HG03469 (cell line): ENCODE measurements around the gene P3H1.
"Not testable (repeated sequence)": the region's sequence is repeated elsewhere in the genome, so short reads cannot be mapped to it uniquely, and the experiment has no call there.

ENCODE experiments used
- ATAC-seq: cut with Tn5 transposase; IDR thresholded peaks from one replicate; pipeline ENCODE4 v1.9.1; 2021; ENCODE audit warnings: mild to moderate bottlenecking, moderate library complexity, moderate number of reproducible peaks; ENCODE audit not compliant: unreplicated experiment

The P3H1 gene

DNA sequence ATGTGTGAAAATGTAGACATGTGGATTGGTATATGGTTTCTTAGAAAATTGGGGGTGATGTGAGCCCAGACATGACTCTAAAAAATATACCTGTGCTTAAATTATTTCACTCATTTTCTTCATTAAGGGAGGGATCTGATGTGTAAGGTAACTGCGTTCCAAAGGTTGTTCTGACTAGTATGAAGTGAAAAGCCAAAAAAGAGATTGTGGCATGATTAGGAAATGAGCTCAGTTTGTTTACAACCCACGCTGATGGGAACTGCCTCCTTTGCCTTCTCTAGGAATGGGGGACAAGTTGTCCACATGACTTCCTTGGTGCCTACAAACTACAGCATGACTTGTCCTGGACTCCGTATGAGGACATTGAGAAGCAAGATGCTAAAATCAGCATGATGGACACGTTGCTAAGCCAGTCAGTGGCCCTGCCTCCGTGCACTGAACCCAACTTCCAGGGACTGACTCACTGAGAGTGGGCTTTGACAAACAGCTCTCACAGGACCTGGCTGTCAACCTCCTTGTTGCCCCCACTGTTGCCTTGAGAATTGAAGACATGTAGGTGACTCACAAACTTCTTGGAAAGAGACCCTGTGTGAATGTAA is 8.2 kb upstream of the P3H1 start:
- no peak for ATAC-seq

- ATAC-seq = no peak
Observed at GRCh38 chr1:42773420-42773819, 6.6 kb upstream of the P3H1 start.

GRCh38 chr1:42769811-42770210 is 3.0 kb upstream of the P3H1 start:
- ATAC-seq = no peak

DNA sequence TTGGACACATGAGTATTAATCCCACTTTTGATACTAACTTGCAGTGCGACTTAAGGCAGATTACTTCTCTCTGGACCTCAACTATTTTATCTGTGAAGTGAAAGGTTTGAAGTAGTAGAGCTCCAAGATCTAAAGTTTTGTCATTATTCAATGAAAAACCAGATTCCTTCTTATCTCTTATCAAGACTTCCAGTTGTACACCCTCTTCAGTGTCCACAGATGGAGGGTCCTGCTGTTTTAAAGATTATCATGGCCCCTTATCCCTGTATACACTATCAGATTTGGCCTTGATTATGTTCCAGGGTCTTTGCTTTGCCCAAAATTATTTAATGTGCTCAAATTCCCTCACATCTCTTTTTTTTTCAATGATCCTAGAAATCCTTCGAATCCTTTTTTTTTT is 1.3 kb upstream of the P3H1 start:
- no peak for ATAC-seq

DNA sequence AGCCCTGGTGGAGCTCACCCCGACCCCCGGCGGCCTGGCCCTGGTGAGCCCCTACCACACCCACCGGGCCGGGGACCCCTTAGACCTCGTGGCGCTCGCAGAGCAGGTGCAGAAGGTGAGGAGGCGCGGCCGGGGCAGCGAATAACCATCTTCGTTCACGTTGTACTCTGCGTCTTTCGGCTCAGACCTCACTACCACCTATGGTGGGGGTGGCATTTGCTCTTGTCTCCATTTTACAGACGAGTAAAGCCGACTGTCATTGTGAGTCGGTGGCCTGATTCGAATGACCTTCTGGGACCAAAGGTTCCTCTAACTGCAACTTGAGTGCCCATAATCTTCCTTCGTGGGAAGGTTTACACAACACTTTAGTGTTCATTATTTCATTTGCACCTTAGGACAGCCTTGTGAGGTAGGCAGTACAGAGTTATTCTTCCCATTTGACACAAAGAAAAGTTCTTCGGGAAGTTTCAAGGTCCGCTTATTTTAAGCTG is 727 bp upstream of the P3H1 start:
- ATAC-seq = peak; percentile 13

GRCh38 chr1:42765832-42766740 is 742 bp downstream of the P3H1 start:
- peak; percentile 2 for ATAC-seq

- ATAC-seq = no peak
Observed at GRCh38 chr1:42765269-42765668, 1.6 kb downstream of the P3H1 start.

DNA sequence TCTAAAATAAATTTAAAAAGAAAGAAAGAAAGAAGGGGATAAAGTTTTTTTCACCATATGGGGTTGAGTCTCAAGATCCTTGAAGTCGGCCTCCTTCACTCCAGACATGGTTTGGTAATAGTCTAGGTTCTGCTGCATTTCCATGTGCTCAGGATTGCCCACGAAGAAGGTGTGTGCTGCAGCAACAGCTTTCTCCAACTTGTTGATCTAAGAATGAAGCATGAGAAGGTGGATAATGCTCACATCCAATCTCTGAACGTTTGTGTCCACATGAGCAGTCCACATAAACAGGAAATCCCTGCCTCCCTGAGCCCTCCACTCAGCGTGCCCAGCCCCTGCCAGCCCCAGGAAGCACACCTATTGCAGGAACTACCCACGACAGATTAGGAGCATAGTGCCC is 4.6 kb downstream of the P3H1 start:
- ATAC-seq = no peak

- ATAC-seq = no peak
Observed at GRCh38 chr1:42761567-42761966, 5.3 kb downstream of the P3H1 start.

GRCh38 chr1:42759114-42759513 is 7.7 kb downstream of the P3H1 start:
- ATAC-seq = no peak

DNA sequence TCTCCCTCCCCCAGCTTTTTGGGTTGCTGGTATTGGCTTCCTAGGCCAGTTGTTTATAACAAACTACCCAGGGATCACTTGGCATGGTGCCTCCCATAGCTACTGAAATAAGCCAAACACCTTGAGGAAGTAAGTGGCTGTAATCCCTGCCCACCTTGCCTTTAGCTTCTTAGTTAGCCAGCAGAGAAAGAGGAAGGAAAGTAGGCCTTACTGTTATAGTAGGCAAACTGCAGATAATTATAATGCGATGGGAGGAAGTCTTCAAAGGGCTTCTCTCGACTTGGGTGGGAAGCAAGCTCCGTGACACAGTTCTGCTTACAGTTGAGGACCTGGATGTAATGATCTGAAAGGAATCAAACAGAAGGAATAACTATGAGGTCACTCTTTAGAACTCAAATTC is 8.2 kb downstream of the P3H1 start:
- no peak for ATAC-seq

- no peak for ATAC-seq
Observed at GRCh38 chr1:42757892-42758275, 8.9 kb downstream of the P3H1 start.

- no peak for ATAC-seq
Observed at GRCh38 chr1:42756956-42757891, 9.6 kb downstream of the P3H1 start.

GRCh38 chr1:42753070-42753469 is 13.8 kb downstream of the P3H1 start:
- ATAC-seq = no peak

- no peak for ATAC-seq
Observed at GRCh38 chr1:42752284-42752683, 14.5 kb downstream of the P3H1 start.

DNA sequence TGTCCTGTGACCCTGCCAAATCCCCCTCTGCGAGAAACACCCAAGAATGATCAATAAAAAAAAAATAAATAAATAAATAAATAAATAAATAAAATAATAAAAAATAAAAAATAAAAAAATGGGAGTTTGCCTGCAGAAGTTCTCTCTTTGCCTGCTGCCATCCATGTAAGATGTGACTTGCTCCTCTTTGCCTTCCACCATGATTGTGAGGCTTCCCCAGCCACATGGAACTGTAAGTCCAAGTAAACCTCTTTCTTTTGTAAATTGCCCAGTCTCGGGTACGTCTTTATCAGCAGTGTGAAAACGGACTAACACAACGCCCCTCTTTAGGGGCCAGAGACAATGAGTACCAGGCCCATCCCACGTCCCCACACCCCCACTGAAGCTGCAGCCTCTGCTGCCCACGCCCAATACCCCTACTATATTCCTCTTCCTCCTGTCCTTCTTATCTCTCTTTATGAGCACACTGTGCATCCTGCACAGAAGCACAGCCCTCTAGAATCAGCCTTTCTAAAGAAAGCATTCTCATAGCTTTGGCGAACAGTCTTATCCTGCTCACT is 15.2 kb downstream of the P3H1 start:
- ATAC-seq = not testable (repeated sequence)

DNA sequence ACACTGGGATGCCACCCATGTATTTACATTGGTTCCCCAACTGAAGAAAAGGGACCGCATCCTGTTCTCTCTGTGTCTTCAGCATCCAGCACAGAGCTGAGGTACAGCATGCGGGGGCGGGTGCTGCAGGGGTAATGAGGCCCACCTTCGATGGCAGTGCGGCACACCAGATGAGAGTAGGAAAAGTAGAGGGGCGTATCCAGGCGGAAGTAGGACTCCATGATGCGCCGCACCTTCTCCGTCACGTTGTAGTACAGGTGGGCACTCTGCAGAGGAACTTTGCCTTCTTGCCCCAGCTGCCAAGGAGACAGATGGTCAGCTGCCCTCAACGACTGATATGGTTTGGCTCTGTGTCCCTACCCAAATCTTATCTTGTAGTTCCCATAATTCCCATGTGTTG is 16.8 kb downstream of the P3H1 start:
- ATAC-seq = no peak

DNA sequence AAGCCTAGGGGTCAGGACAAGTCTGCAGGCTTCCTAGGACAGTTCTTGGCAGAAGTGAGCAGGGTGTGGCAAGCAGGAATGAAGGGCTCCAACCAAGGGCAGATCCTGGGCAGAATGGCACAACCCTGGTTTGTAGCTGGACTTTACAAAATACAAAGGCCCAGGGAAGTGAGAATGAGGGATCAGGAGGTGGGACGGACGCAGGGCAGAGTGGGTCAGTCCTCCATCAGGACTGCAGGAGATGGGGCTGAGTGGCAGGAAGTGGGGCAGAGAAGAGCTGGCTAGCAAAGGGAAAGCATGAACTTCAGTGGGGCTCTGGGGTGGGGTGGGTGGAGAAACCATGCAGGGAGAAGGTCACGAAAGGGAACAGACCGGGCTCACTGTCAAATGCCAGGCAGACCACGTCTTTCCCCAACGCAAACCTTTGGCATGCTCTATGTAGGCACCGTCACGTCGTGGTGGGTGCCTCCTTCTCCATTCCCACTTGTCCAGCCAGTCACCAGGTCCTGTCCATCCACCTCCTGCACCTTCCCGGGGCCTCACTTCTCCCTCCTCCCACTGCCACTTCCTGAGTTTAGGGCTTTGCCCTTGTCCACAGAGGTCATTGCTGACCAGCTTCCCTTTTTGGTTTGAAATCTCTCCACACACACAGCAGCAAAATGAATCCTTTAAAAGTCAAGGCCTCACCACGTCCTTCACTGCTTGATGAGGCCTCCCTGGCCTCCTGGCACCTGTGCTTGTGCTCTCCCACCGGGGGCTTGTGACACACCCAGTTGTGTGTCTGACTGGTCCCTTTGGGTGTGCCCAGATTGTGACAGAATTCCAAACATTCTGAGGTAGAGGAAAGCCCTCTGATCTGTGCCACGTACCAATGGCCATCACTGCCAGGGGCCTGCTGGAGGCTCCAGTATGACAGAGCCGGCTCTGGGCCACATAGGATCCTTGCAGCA is 18.1 kb downstream of the P3H1 start:
- ATAC-seq = no peak

DNA sequence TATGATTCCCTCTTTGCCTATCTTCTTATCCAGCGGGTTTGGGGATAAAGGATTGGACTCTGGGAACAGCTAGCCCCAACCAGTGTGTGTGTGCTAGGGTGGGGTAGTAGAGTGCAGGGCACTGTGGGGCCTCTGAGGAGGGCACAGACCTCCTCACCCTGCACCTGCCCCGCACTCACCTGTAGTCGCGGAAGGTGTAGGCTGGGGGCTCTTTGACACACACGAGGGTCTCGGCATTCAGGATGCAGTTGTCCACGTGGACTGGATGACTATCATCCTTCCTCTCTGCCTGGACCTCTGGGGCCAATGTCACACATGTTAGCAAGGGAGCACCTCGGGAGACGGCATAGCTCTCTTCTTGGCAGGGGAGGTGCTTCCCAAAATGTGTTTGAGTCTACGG is 18.8 kb downstream of the P3H1 start:
- no peak for ATAC-seq

- ATAC-seq = no peak
Observed at GRCh38 chr1:42747125-42747524, 19.7 kb downstream of the P3H1 start.
